DND-41 (cell line): ENCODE measurements around the gene PLEKHD1.

Experiments used
- ATAC-seq: fragments of 200-7000 bp; cut with Tn5 transposase; 3 replicates; pipeline ENCODE4 v1.9.1; 2021; ENCODE audit warnings: low read depth; ENCODE audit not compliant: insufficient read depth
- DNase-seq: peaks from one replicate; pipeline ENCODE4 v3.0.0-alpha.2; 2020
- H2AFZ ChIP-seq: 2 replicates; pipeline ENCODE4 v1.6.0; 2012; ENCODE audit warnings: low read depth, low read length
- H3K27ac ChIP-seq: 2 replicates; pipeline ENCODE4 v1.5.1; 2012; ENCODE audit warnings: low read length, inconsistent platforms
- H3K27me3 ChIP-seq: fragments of 200-600 bp; sonication (generic); 2 replicates; pipeline ENCODE4 v1.6.0; 2012; ENCODE audit warnings: low read length, mild to moderate bottlenecking, inconsistent platforms; ENCODE audit not compliant: insufficient read depth, poor library complexity
- H3K36me3 ChIP-seq: 2 replicates; pipeline ENCODE4 v1.5.1; 2012; ENCODE audit warnings: low read length, inconsistent platforms; ENCODE audit not compliant: insufficient read depth
- H3K4me1 ChIP-seq: 2 replicates; pipeline ENCODE4 v1.5.1; 2012; ENCODE audit warnings: mild to moderate bottlenecking, low read length; ENCODE audit not compliant: insufficient read depth
- H3K4me2 ChIP-seq: 2 replicates; pipeline ENCODE4 v1.6.0; 2012; ENCODE audit warnings: mild to moderate bottlenecking, moderate library complexity, low read length, inconsistent platforms; ENCODE audit not compliant: insufficient read depth
- H3K4me3 ChIP-seq, 2 experiments: fragments of 200-600 bp in 1 of 2; shearing (Covaris generic) in 1 of 2; 2 replicates each; pipeline ENCODE4 v1.5.1; 2012 to 2016; ENCODE audit warnings: inconsistent platforms in 2 of 2, low read length in 2 of 2, mild to moderate bottlenecking in 2 of 2, low read depth in 1 of 2, moderate library complexity in 1 of 2
- H3K79me2 ChIP-seq: 2 replicates; pipeline ENCODE4 v1.6.0; 2012; ENCODE audit warnings: low read length, inconsistent platforms; ENCODE audit not compliant: insufficient read depth
- H3K9ac ChIP-seq: 2 replicates; pipeline ENCODE4 v1.6.0; 2012; ENCODE audit warnings: low read depth, mild to moderate bottlenecking, inconsistent platforms, low read length, moderate library complexity
- H3K9me3 ChIP-seq: 2 replicates; pipeline ENCODE4 v1.5.1; 2012; ENCODE audit warnings: low read length, moderate library complexity, mild to moderate bottlenecking, inconsistent platforms; ENCODE audit not compliant: insufficient read depth, severe bottlenecking
- H4K20me1 ChIP-seq: 2 replicates; pipeline ENCODE4 v1.6.0; 2012; ENCODE audit warnings: low read length; ENCODE audit not compliant: insufficient read depth
- CTCF ChIP-seq: IDR thresholded peaks from 2 replicates; pipeline ENCODE4 v1.5.1; 2012; ENCODE audit warnings: borderline replicate concordance, low read length, moderate library complexity, mild to moderate bottlenecking; ENCODE audit not compliant: poor library complexity, severe bottlenecking; ENCODE audit errors: extremely low read depth
- EZH2 ChIP-seq: IDR thresholded peaks from 3 replicates; pipeline ENCODE4 v1.6.1; 2012; ENCODE audit warnings: borderline replicate concordance, low read depth, mild to moderate bottlenecking, moderate library complexity, low read length, inconsistent platforms; ENCODE audit not compliant: severe bottlenecking

Gene PLEKHD1

DNA sequence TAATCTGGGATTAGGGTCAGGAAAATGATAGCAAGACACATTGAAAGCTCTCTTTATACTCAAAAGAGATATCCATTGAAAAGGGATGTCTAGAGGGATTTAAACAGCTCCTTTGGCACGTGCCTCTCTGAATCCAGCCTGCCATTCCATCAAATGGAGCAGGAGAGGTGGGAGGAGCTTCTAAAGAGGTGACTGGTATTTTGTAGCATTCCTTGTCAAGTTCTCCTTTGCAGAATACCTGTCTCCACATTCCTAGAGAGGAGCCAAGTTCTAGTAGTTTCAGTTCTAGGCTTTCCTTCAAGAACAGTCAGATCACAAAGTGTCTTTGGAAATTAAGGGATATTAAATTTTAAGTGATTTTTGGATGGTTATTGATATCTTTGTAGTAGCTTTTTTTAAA is 25.4 kb upstream of the PLEKHD1 start:
- TF ChIP-seq CTCF (no peak), EZH2 (no peak)
- Histone ChIP-seq H3K79me2 (no peaks in the 10 kb centered on the region), H3K27me3 (no peaks in the 10 kb centered on the region), H3K27ac (no peak overlapping the region), H3K4me2 (no peak overlapping the region), H3K4me3 (no peak overlapping the region), H3K36me3 (peaks cover 70% of the 10 kb centered on the region), H4K20me1 (no peaks in the 10 kb centered on the region), H2AFZ (no peak overlapping the region), H3K9me3 (no peaks in the 10 kb centered on the region), H3K4me1 (no peaks in the 10 kb centered on the region), H3K9ac (no peak overlapping the region)
- ATAC-seq (no peak), DNase-seq (no peak)

DNA sequence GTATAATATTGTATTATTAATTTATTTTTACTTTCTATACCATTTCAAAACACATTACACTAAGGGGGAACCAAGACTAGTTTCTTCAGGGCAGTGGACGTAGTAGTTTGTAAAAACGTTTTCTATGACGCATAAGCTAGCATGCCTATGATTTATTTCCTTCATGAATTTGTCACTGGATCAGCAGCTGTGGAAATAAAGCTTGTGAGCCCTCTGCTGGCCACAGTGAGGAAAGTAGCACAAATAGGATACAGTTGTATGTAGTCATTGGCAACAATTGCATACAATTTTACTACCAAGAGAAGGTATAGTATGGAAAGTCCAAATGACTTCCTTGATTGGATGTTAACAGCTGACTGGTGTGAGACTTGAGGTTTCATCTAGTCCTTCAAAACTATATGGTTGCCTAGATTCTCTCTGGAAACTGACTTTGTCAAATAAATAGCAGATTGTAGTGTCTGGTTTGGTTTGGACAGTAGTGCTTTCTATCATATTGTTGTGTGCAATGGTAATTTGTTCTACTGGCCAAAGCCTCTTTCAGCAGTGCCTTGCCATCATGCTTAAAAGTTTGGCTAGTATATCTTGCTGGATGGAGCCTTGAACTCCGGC is 24.3 kb upstream of the PLEKHD1 start:
- peaks cover 61% of the 10 kb centered on the region for H3K36me3 ChIP-seq
- no peak overlapping the region for H3K4me3 ChIP-seq
- H3K27me3 ChIP-seq = no peaks in the 10 kb centered on the region
- peak; percentile 87 for ATAC-seq
- H2AFZ ChIP-seq = no peak overlapping the region
- peak; percentile 63 for DNase-seq
- H4K20me1 ChIP-seq = no peaks in the 10 kb centered on the region
- no peaks in the 10 kb centered on the region for H3K9me3 ChIP-seq
- no peak overlapping the region for H3K4me2 ChIP-seq
- no peak overlapping the region for H3K27ac ChIP-seq
- no peak overlapping the region for H3K9ac ChIP-seq
- no peaks in the 10 kb centered on the region for H3K4me1 ChIP-seq
- H3K79me2 ChIP-seq = no peaks in the 10 kb centered on the region
- TF ChIP-seq CTCF (peak; percentile 86), EZH2 (no peak)

DNA sequence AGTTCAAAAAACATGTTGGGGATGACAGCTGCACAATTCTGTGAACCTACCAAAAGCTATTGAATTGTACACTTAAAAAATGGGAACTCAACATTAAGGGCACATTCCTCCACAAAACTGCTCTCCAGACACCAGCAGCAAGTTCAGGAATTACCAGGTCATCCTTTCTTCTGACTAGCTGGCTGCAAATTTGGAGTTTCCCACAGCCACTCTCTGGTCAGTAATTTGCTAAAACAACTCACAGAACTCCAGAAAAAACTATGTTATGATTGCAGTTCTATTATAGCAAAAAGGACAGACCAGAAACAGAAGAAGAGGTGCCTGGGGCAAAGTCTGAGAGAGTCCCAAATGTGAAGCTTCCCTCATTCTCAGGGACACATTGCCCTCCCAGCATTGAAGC is 20.1 kb upstream of the PLEKHD1 start:
- no peak for TF ChIP-seq CTCF
- no peak for TF ChIP-seq EZH2
- H3K4me2 ChIP-seq = no peak overlapping the region
- H3K27me3 ChIP-seq = no peaks in the 10 kb centered on the region
- no peaks in the 10 kb centered on the region for H3K9me3 ChIP-seq
- no peak overlapping the region for H3K9ac ChIP-seq
- no peaks in the 10 kb centered on the region for H3K79me2 ChIP-seq
- no peak overlapping the region for H2AFZ ChIP-seq
- DNase-seq = no peak
- H3K4me1 ChIP-seq = no peaks in the 10 kb centered on the region
- no peak for ATAC-seq
- peaks cover 27% of the 10 kb centered on the region; the same call in 1 of the 2 replicates for H3K36me3 ChIP-seq
- no peak overlapping the region for H3K27ac ChIP-seq
- H4K20me1 ChIP-seq = no peaks in the 10 kb centered on the region
- H3K4me3 ChIP-seq = no peak overlapping the region
